Measurements from ENCODE around the gene SFT2D1. TPM values are rescaled to one million over a fixed set of nuclear protein-coding genes. Genes with fewer than 3 reads are reported as not detected.
"Not testable (repeated sequence)": the region's sequence is repeated elsewhere in the genome, so short reads cannot be mapped to it uniquely, and the experiment has no call there.

Gene SFT2D1
- total RNA-seq, 1 experiment from 2014 or later, result 39.5 TPM

- CTCF ChIA-PET, result interaction anchor here (0.5 to 0.6 kb wide), 2 partner anchors 167 to 392 kb away, joined by 3 to 4 read pairs; no protein-coding TSS in a partner anchor
- no peak for TF ChIP-seq CTCF (IDR thresholded peaks at IDR 0.05; ENCODE audit: unreplicated experiment)
- no peak for DNase-seq (ENCODE audit: unreplicated experiment)
- Mint-ChIP-seq H3K27me3 (ENCODE audit: insufficient read depth, unreplicated experiment) (no peaks in the 10 kb centered on the region), H3K4me3 (ENCODE audit: unreplicated experiment) (no peak overlapping the region), H3K4me1 (ENCODE audit: insufficient read depth, unreplicated experiment) (peaks cover 4% of the 10 kb centered on the region), H3K9me3 (ENCODE audit: unreplicated experiment) (no peaks in the 10 kb centered on the region), H3K27ac (ENCODE audit: low read depth, unreplicated experiment) (no peak overlapping the region), H3K36me3 (ENCODE audit: insufficient read depth, unreplicated experiment) (peaks cover 51% of the 10 kb centered on the region)
- POLR2A ChIA-PET, result interaction anchor here (1.3 to 3.2 kb wide), 2 partner anchors 12 to 16 kb away, joined by 6 to 11 read pairs; no protein-coding TSS in a partner anchor
- no TSS peak for BruUV-seq (replicated peaks)
- intact Hi-C loops (cut with micrococcal nuclease), result no loop called here
These were observed 23.5 kb upstream of the SFT2D1 start for GRCh38 chr6:166365806-166366205.

- Mint-ChIP-seq H3K27me3 (ENCODE audit: insufficient read depth, unreplicated experiment) (no peaks in the 10 kb centered on the region), H3K4me3 (ENCODE audit: unreplicated experiment) (no peak overlapping the region), H3K9me3 (ENCODE audit: unreplicated experiment) (no peaks in the 10 kb centered on the region), H3K36me3 (ENCODE audit: insufficient read depth, unreplicated experiment) (peaks cover 47% of the 10 kb centered on the region), H3K4me1 (ENCODE audit: insufficient read depth, unreplicated experiment) (peaks cover 10% of the 10 kb centered on the region), H3K27ac (ENCODE audit: low read depth, unreplicated experiment) (no peak overlapping the region)
- TF ChIP-seq CTCF (IDR thresholded peaks at IDR 0.05; ENCODE audit: unreplicated experiment), result no peak
- BruUV-seq (replicated peaks), result no TSS peak
- POLR2A ChIA-PET, result interaction anchor here (0.7 to 3.2 kb wide), 2 partner anchors 16 to 649 kb away, joined by 3 to 11 read pairs; no protein-coding TSS in a partner anchor
- intact Hi-C loops (cut with micrococcal nuclease), result no loop called here
- no peak for DNase-seq (ENCODE audit: unreplicated experiment)
- CTCF ChIA-PET, result interaction anchor here (0.6 to 2.0 kb wide), 2 partner anchors 16 to 82 kb away, joined by 3 to 10 read pairs; no protein-coding TSS in a partner anchor
These were observed 22.9 kb upstream of the SFT2D1 start for GRCh38 chr6:166365221-166365620.

GRCh38 chr6:166364456-166364855, 22.1 kb upstream of the SFT2D1 start:
- H3K36me3 Mint-ChIP-seq (ENCODE audit: insufficient read depth, unreplicated experiment), result peaks cover 40% of the 10 kb centered on the region
- no peaks in the 10 kb centered on the region for H3K9me3 Mint-ChIP-seq (ENCODE audit: unreplicated experiment)
- CTCF ChIA-PET, result interaction anchor here (2.0 kb wide), 1 partner anchor 17 kb away, joined by 10 read pairs; no protein-coding TSS in a partner anchor
- peaks cover 14% of the 10 kb centered on the region for H3K4me1 Mint-ChIP-seq (ENCODE audit: insufficient read depth, unreplicated experiment)
- no peaks in the 10 kb centered on the region for H3K27me3 Mint-ChIP-seq (ENCODE audit: insufficient read depth, unreplicated experiment)
- no TSS peak for BruUV-seq (replicated peaks)
- H3K4me3 Mint-ChIP-seq (ENCODE audit: unreplicated experiment), result no peak overlapping the region
- no peak overlapping the region for H3K27ac Mint-ChIP-seq (ENCODE audit: low read depth, unreplicated experiment)
- no peak for DNase-seq (ENCODE audit: unreplicated experiment)
- POLR2A ChIA-PET, result interaction anchor here (0.7 to 3.2 kb wide), 4 partner anchors 13 to 650 kb away, joined by 3 to 11 read pairs (median 4); no protein-coding TSS in a partner anchor
- TF ChIP-seq CTCF (IDR thresholded peaks at IDR 0.05; ENCODE audit: unreplicated experiment), result no peak
- intact Hi-C loops (cut with micrococcal nuclease), result no loop called here

GRCh38 chr6:166362427-166362826, 20.1 kb upstream of the SFT2D1 start:
- not testable (repeated sequence) for H3K27ac Mint-ChIP-seq (ENCODE audit: low read depth, unreplicated experiment); BruUV-seq (replicated peaks)
- peaks cover 14% of the 10 kb centered on the region for H3K4me1 Mint-ChIP-seq (ENCODE audit: insufficient read depth, unreplicated experiment)

More at GRCh38 chr6:166362427-166362826, 20.1 kb upstream of the SFT2D1 start:
- H3K9me3 Mint-ChIP-seq (ENCODE audit: unreplicated experiment); H3K27me3 Mint-ChIP-seq (ENCODE audit: insufficient read depth, unreplicated experiment); H3K4me3 Mint-ChIP-seq (ENCODE audit: unreplicated experiment); DNase-seq (ENCODE audit: unreplicated experiment); intact Hi-C loops (cut with micrococcal nuclease): not testable (repeated sequence)
- POLR2A ChIA-PET, result interaction anchor here (0.6 to 1.1 kb wide), 3 partner anchors 19 to 555 kb away, joined by 3 to 4 read pairs (median 3); no protein-coding TSS in a partner anchor
- H3K36me3 Mint-ChIP-seq (ENCODE audit: insufficient read depth, unreplicated experiment), result peaks cover 30% of the 10 kb centered on the region
- CTCF ChIA-PET, result interaction anchor here (3.2 kb wide), 1 partner anchor 16 kb away, joined by 14 read pairs; no protein-coding TSS in a partner anchor
